Stimulated activated CD4-positive, alpha-beta T cell treated with anti-CD3 and anti-CD28 coated beads, TNF-alpha, amount 100 ng/mL, for 48 hours (primary cell): ENCODE data around the gene UNC5C.

Source experiments
- DNase-seq, 3 donors: peaks; one replicate each; pipeline ENCODE4 v3.0.0-alpha.2; 2020; ENCODE audit warnings: low read depth in 3 of 3

Gene UNC5C

DNA sequence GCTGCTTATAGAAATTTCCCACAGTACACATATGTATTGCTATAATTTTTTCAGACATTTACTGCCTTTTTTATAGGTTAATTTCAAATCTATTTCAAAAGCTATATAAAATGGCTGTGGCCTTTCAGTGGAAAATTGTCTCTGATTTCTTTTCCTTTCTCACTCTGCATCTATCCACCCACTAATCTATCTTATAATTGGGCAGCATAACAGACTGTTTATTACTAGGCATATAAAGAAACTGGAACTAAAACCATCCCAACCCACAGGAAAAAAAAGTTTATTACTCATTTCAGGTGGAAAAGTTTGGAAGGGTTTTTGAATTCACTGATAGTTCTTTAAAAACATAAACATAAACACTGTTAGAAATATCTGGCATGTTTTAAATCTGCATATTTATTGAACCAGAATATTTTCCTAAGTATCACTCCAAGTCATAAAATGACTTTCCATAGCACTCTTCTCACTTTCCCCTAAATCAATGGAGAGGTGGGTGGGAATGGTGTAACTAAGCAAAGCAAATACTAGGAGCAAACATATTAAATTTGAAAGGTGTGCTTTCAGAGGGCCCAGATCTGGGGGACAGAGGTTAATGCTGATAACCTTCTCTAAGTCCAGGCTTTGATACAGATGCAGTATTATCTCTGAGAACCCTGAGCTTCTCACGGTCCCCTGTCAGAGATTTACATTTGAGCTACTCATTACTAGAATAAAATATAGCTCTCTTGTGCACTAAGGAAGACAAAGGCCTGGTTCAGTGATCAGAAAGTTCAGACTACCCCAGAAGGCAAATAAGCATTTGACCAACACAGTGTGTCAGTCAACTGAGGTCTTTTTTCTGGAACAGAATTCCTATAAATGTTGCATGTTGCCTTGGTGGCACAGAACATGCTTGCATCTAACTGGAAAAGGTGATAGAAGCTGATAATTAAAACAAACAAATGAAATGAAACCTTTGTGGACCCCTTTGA lies 328.3 kb downstream of the UNC5C start:
- no peak for DNase-seq

DNA sequence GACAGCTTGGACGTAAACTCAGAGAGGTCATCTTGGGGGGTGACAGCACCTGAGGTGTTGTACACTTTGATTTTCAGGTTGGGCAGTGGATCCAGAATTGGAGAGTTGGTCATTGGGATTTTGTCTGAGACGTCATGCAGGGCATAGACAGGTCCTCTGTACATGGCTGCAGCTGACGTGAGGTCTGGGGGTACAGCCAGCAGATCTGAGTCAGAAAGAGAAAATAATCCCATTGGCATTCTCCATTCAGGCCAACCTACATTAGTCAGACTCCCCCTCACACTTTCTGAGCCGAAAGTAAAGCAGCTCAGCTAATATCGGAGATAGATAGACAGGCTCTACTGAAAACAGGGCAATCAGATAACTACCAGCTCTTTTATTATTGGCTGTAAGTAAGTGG lies 329.7 kb downstream of the UNC5C start:
- DNase-seq: no peak

DNA sequence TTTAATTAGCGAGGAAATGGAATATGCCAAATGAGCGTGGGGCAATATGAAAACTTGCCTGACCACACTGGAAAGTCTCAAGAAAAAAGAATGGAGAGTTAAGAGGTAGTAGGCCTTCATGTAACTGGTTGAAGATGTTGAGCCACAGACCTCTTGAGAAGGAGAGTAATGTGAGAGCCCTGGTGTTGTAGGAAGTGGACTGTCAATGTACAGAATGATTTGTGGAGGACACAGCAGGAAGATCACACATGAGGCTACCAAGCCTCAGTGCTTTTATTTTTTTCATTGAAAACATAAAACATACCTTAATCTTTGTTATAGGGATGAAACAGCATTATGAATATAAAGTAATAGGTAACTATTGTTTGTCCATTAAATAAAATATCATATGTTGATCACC lies 331.6 kb downstream of the UNC5C start:
- DNase-seq: no peak

- no peak for DNase-seq
Measured at GRCh38 chr4:95216636-95217035, 332.1 kb downstream of the UNC5C start.

GRCh38 chr4:95215991-95216605 lies 332.7 kb downstream of the UNC5C start:
- no peak for DNase-seq

GRCh38 chr4:95215043-95215442 lies 333.7 kb downstream of the UNC5C start:
- DNase-seq: no peak

DNA sequence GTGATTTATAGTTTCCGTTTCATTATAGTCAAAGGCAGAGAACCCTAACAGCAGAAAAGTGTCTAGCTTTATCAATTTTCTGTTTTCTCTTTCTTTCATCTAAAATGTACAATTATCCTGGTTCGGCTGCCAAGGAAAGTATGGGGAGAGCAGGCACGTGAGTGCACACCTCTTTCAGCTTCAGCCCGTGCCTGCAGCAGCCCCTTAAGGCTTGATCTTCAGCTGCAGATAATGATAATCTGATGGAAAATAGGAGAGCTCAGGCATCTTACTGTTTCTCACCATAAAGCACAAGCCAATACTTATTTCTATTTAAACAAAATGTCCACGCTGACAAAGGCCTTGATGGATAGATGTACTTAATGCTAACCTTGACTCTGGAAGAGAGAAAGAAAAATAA lies 334.4 kb downstream of the UNC5C start:
- DNase-seq: no peak

- DNase-seq: no peak
Measured at GRCh38 chr4:95213366-95213765, 335.4 kb downstream of the UNC5C start.

DNA sequence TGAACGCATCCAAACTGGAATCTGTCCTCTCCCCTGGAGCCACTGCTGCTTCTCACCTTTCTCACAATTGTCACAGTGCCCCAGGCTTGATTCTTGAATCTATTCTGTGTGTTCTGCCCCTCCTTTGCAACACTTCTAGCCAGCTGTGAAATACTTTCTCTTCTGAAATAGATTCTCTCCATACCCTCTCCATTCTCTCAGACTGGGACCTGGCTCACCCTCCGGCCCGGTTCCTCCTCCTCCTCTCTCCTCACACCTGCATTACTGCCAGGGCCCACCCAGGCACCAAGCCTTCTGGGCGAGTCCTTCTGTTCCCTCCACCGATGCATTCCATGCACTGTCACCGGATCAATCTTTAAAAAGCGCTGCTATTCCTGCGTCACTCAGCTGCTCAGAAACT lies 336.1 kb downstream of the UNC5C start:
- DNase-seq: no peak

DNA sequence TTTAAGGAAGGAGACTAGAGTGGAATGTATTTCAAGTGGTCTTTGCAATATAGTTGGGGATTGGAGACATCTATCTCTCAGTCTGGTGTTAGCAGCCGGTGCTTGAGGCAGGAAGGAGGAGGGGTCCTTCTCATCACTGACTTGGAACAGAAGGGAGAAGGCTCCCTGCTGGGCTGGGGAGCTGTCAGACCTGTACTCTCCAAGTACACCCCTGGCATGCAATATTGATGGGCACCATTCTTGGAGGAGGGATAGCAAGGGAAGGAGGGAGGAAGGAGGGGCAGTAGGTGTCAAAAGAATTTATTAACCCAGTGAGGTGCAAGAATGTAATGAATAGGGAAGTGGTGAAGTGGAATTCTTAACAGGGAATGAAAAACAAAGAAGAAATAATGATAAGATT lies 338.8 kb downstream of the UNC5C start:
- no peak for DNase-seq

DNA sequence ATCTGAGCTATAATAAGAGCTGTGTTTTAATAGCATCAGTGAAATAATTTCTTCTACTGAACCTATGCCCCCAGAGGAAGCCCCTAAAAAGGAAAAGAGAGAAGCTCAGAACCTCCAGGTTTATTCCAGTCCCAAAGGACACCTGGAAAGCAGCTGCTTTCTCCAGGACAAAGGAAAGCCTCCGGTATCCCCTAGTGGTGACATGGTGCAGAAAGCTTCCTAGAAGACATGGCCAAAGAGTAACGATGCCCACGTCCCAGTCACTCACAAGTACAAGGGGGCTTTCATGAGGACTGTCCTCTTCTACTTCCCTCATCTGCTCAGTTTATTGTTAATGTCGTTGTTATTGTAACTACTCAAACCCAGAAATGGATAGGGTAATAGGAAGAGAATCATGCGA lies 343.9 kb downstream of the UNC5C start:
- no peak for DNase-seq

- no peak for DNase-seq
Measured at GRCh38 chr4:95204267-95204844, 344.4 kb downstream of the UNC5C start.

GRCh38 chr4:95198961-95199360 lies 349.8 kb downstream of the UNC5C start:
- no peak for DNase-seq

GRCh38 chr4:95197353-95197752 lies 351.4 kb downstream of the UNC5C start:
- DNase-seq: no peak

GRCh38 chr4:95193391-95194224 lies 355.2 kb downstream of the UNC5C start:
- no peak for DNase-seq

- DNase-seq: no peak
Measured at GRCh38 chr4:95191537-95191936, 357.2 kb downstream of the UNC5C start.

GRCh38 chr4:95190751-95191436 lies 357.9 kb downstream of the UNC5C start:
- no peak for DNase-seq

DNA sequence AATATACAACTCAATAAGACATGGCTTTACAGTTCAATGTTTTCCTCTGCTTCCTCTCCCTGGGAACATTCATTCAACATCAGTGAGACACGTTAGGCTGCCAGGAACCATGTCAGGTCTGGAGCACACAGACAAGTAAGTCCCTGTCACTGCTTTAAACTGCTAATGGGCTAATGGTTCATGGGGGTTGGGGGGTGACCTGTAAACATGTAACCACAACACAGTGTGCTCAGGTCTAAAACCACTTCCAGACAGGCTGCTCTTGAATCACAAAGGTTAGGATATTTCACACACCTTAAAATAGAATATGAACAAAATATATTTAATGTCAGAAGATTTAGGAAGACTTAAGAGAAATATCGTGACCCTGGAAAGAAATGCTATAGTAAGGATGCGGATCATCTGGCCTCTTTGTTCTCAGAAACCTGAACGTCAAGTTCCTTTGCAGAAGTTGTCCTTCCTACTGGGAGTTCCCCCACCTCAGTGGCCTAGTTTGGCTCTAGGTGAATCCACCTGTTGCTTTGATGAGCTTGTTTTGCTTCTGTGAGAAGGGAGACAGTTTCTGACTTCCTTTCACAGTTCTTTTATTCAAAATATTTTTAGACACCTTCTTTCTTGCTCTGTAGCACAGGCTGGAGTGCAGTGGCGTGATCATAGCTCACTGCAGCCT lies 359.9 kb downstream of the UNC5C start:
- no peak for DNase-seq

DNA sequence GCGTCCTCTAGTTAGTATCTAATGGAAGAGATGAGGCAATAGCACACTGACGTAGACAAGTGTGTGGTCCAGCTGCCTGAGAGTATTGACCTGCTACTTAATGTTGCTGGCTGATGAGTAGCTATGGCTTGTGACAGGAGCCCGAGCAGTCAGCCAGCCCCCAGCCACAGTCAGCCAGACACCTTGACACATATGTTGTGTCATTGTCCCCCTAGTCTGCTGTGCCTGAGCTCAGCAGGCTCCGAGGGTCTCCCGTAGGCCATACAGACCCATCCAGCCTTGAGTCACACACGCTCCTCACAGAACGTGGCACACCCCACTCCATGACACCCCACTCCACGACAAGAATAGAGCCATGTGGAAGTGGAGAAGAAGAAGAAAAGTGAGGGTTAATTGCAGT lies 362.1 kb downstream of the UNC5C start:
- DNase-seq: no peak

DNA sequence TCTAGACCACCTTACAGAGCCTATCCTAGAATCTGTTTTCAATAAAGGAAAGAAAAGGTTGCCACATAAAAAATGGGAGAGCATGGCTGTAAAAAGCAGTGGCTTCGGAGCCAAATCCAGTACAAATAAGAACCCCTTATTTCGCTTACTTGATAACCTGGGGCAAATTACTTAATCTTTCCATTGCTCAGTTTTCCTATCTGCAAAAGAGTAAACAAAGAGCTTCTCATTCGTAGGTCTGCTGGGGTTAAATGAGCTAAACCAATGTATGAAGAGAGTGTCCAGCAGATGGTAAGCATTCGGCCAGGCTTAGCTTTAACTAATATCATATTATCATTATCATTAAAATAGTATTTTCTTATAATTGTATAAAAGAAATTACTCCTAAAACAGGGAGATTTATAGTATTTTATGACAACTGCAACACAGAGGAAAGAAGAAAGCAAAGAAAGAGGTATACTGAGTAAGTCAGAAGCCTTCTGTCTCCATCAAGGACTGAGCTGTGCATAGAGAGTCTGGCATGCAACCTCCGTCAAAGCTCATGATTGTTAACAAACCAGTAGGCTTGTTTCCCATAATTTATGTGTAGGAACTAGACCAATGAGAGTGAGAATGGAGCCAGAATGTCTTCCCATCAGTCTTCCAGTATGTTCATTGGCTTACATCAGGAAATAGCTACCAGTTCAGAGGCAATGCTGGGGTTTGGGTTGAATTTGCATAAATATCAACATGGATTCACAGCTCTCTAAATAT lies 364.9 kb downstream of the UNC5C start:
- DNase-seq: no peak
